Measurements from ENCODE around the gene DLGAP5. TPM values are rescaled to one million over a fixed set of nuclear protein-coding genes. Genes with fewer than 3 reads are reported as not detected.
A peak's percentile ranks its signal among the peaks of the same experiment; 100 is the strongest.

Gene DLGAP5
- total RNA-seq, 6 experiments from 2014 or later = 21.8 to 58.3 (median 52.5) TPM

GRCh38 chr14:55157080-55157479 is 34.3 kb downstream of the DLGAP5 start:
- H3K4me3 Mint-ChIP-seq = no peak overlapping the region
- peaks cover 13% of the 10 kb centered on the region for H3K36me3 Mint-ChIP-seq (ENCODE audit: low read depth)
- DNase-seq = no peak
- H3K27me3 Mint-ChIP-seq (ENCODE audit: insufficient read depth) = no peaks in the 10 kb centered on the region
- no peak for TF ChIP-seq CTCF (IDR thresholded peaks at IDR 0.05)
- H3K4me1 Mint-ChIP-seq (ENCODE audit: low read depth) = peaks cover 7% of the 10 kb centered on the region
- no peak overlapping the region for H3K27ac Mint-ChIP-seq
- no peaks in the 10 kb centered on the region for H3K9me3 Mint-ChIP-seq

GRCh38 chr14:55153951-55154350 is 37.4 kb downstream of the DLGAP5 start:
- peaks cover 6% of the 10 kb centered on the region; the same call in 1 of the 2 replicates for H3K36me3 Mint-ChIP-seq (ENCODE audit: low read depth)
- no peak overlapping the region for H3K4me3 Mint-ChIP-seq
- no peaks in the 10 kb centered on the region for H3K9me3 Mint-ChIP-seq
- no peak overlapping the region for H3K27ac Mint-ChIP-seq
- H3K27me3 Mint-ChIP-seq (ENCODE audit: insufficient read depth) = no peaks in the 10 kb centered on the region
- DNase-seq = no peak
- no peak for TF ChIP-seq CTCF (IDR thresholded peaks at IDR 0.05)
- H3K4me1 Mint-ChIP-seq (ENCODE audit: low read depth) = peaks cover 17% of the 10 kb centered on the region

- no peak for TF ChIP-seq CTCF (IDR thresholded peaks at IDR 0.05)
- Mint-ChIP-seq H3K27ac (0 out of 2 replicates have a peak overlapping the region, but pooled peaks have one; percentile 27), H3K9me3 (no peaks in the 10 kb centered on the region), H3K4me3 (no peak overlapping the region), H3K36me3 (ENCODE audit: low read depth) (peaks cover 6% of the 10 kb centered on the region; the same call in 1 of the 2 replicates), H3K27me3 (ENCODE audit: insufficient read depth) (no peaks in the 10 kb centered on the region), H3K4me1 (ENCODE audit: low read depth) (peaks cover 17% of the 10 kb centered on the region)
- peak; percentile 10 for DNase-seq
Observed at GRCh38 chr14:55152052-55152753, 39.2 kb downstream of the DLGAP5 start.

GRCh38 chr14:55151601-55152000 is 39.8 kb downstream of the DLGAP5 start:
- peaks cover 17% of the 10 kb centered on the region for H3K4me1 Mint-ChIP-seq (ENCODE audit: low read depth)
- no peak for TF ChIP-seq CTCF (IDR thresholded peaks at IDR 0.05)
- no peak overlapping the region; the same call in 1 of the 2 replicates for H3K27ac Mint-ChIP-seq
- peaks cover 6% of the 10 kb centered on the region; the same call in 1 of the 2 replicates for H3K36me3 Mint-ChIP-seq (ENCODE audit: low read depth)
- DNase-seq = no peak
- no peak overlapping the region for H3K4me3 Mint-ChIP-seq
- H3K27me3 Mint-ChIP-seq (ENCODE audit: insufficient read depth) = no peaks in the 10 kb centered on the region
- H3K9me3 Mint-ChIP-seq = no peaks in the 10 kb centered on the region

- Mint-ChIP-seq H3K36me3 (ENCODE audit: low read depth) (peaks cover 20% of the 10 kb centered on the region), H3K4me1 (ENCODE audit: low read depth) (peaks cover 4% of the 10 kb centered on the region), H3K27ac (no peak overlapping the region), H3K4me3 (no peak overlapping the region), H3K9me3 (no peaks in the 10 kb centered on the region), H3K27me3 (ENCODE audit: insufficient read depth) (no peaks in the 10 kb centered on the region)
- DNase-seq = no peak
- no peak for TF ChIP-seq CTCF (IDR thresholded peaks at IDR 0.05)
Observed at GRCh38 chr14:55146425-55146824, 45.0 kb downstream of the DLGAP5 start.
